Peyer's patch (tissue), 4 donors: ENCODE measurements around the gene PARPBP. TPM values are rescaled to one million over a fixed set of nuclear protein-coding genes. Genes with fewer than 3 reads are reported as not detected.

Experiments
- DNase-seq, 3 donors: peaks; one replicate each; pipeline ENCODE4 v3.0.0-alpha.2; 2017 to 2019
- H3K27ac ChIP-seq, 4 donors: fragments of 200-600 bp; sonication (generic); one replicate each; pipeline ENCODE4 v1.5.1; 2016 to 2019
- H3K27me3 ChIP-seq, 2 donors: fragments of 200-600 bp; sonication (generic); one replicate each; pipeline ENCODE4 v1.5.1; 2019
- H3K36me3 ChIP-seq, 3 donors: fragments of 200-600 bp; sonication (generic); one replicate each; pipeline ENCODE4 v1.5.1; 2016 to 2019
- H3K4me1 ChIP-seq, 4 donors: fragments of 200-600 bp; sonication (generic); one replicate each; pipeline ENCODE4 v1.5.1; 2016 to 2019
- H3K4me3 ChIP-seq, 4 donors: fragments of 200-600 bp; sonication (generic); 1 replicate in 3 of 4; 2 replicates in 1 of 4; pipeline ENCODE4 v1.5.1; 2016 to 2019; ENCODE audit warnings: mild to moderate bottlenecking in 1 of 4
- H3K9me3 ChIP-seq, 4 donors: fragments of 200-600 bp; sonication (generic); one replicate each; pipeline ENCODE4 v1.5.1; 2016 to 2019; ENCODE audit warnings: mild to moderate bottlenecking in 1 of 4
- POLR2A ChIP-seq, 2 donors: fragments of 450-650 bp; IDR thresholded peaks; one replicate each; pipeline ENCODE4 v1.5.1; 2017; ENCODE audit warnings: antibody characterized with exemption in 2 of 2, mild to moderate bottlenecking in 2 of 2, moderate library complexity in 2 of 2
- total RNA-seq, 4 donors: library from RNA; depleted of rRNA; stranded (reverse); fragments of >200 nt; gene quantifications; one replicate each; pipeline ENCODE4 v1.1.0, GENCODE V29; 2016
- TF ChIP-seq, protein P1 (sequence below), 6 experiments: fragments of 450-650 bp in 4 of 6; fragments of 200-600 bp in 2 of 6; sonication (generic) in 1 of 6; IDR thresholded peaks; one replicate each; pipeline ENCODE4 v1.5.1; 2017 to 2019; ENCODE audit warnings: antibody characterized with exemption in 6 of 6, mild to moderate bottlenecking in 3 of 6, moderate library complexity in 1 of 6

Gene PARPBP
- total RNA-seq, 4 donors from 2014 or later, result 2.6 to 4.2 (median 3.5) TPM

DNA sequence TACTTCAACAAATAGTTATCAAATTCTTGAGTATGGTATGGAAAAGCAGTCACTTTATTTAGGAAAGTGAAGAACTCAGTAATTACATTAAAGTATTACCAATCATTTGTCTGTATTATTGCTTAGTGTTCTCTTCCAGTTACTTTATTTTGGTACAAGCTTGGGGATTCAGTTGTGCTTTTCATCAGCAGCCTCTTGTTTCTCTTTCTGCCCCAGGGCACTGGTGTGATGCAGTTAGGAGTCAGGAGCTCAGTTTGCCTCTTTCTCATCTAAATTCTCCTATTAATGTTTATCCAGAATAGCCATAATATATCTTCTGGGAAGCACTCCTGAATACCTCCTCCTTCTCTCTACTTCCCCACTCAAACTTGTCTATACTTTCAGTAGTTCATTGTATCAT is 52.0 kb downstream of the PARPBP start:
- H3K27me3 ChIP-seq, result no peaks in the 10 kb centered on the region
- no peak for TF ChIP-seq POLR2A (IDR thresholded peaks at IDR 0.05)
- TF ChIP-seq, protein P1, sequence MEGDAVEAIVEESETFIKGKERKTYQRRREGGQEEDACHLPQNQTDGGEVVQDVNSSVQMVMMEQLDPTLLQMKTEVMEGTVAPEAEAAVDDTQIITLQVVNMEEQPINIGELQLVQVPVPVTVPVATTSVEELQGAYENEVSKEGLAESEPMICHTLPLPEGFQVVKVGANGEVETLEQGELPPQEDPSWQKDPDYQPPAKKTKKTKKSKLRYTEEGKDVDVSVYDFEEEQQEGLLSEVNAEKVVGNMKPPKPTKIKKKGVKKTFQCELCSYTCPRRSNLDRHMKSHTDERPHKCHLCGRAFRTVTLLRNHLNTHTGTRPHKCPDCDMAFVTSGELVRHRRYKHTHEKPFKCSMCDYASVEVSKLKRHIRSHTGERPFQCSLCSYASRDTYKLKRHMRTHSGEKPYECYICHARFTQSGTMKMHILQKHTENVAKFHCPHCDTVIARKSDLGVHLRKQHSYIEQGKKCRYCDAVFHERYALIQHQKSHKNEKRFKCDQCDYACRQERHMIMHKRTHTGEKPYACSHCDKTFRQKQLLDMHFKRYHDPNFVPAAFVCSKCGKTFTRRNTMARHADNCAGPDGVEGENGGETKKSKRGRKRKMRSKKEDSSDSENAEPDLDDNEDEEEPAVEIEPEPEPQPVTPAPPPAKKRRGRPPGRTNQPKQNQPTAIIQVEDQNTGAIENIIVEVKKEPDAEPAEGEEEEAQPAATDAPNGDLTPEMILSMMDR (IDR thresholded peaks at IDR 0.05), result no peak
- H3K4me3 ChIP-seq, result no peak overlapping the region
- H3K36me3 ChIP-seq, result no peaks in the 10 kb centered on the region
- no peaks in the 10 kb centered on the region for H3K9me3 ChIP-seq
- H3K4me1 ChIP-seq, result no peaks in the 10 kb centered on the region
- no peak for DNase-seq
- no peak overlapping the region for H3K27ac ChIP-seq

DNA sequence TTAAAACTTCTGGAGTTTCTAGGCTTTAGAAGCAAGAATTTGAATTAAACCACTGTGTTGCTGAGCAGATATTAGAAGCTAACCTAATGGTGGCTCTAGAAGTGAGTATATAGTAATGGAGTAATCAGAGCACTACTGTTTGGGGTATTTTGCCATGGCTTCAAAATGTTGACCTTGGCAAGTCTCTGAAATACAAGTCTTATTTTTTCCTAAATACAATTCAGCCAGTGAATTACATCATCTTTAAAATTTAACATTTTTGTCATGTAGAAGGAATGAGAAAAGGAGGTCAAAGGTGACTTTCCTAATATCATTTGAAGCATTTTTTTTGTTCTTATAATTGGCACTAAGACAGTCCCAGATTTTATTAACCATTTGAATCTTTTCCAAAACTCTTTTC is 52.5 kb downstream of the PARPBP start:
- Histone ChIP-seq H3K36me3 (no peaks in the 10 kb centered on the region), H3K4me1 (no peaks in the 10 kb centered on the region), H3K27ac (no peak overlapping the region), H3K9me3 (no peaks in the 10 kb centered on the region), H3K27me3 (no peaks in the 10 kb centered on the region), H3K4me3 (no peak overlapping the region)
- DNase-seq, result no peak
- TF ChIP-seq, protein P1 (IDR thresholded peaks at IDR 0.05), result no peak
- no peak for TF ChIP-seq POLR2A (IDR thresholded peaks at IDR 0.05)

DNA sequence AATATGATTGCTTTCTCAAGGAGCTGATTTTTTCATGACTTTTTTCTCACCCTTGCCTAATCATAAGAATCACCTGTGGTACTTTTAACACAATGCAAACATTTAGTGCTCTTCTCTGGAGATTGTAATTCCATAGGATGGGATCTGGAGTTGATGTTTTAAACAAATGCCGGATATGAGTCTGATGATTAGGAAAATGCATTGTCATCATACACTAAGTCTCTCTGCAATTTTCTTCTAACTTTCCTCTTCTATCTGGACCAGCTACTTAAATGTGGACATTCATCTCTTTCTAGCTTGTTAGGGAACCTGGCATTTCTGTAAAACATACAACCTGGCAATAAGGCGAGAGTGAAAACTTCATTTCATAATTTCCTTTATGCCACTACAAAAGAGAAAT is 54.1 kb downstream of the PARPBP start:
- Histone ChIP-seq H3K36me3 (no peaks in the 10 kb centered on the region), H3K4me1 (no peaks in the 10 kb centered on the region), H3K4me3 (no peak overlapping the region), H3K27ac (no peak overlapping the region), H3K27me3 (no peaks in the 10 kb centered on the region), H3K9me3 (no peaks in the 10 kb centered on the region)
- TF ChIP-seq, protein P1 (IDR thresholded peaks at IDR 0.05), result no peak
- DNase-seq, result no peak

DNA sequence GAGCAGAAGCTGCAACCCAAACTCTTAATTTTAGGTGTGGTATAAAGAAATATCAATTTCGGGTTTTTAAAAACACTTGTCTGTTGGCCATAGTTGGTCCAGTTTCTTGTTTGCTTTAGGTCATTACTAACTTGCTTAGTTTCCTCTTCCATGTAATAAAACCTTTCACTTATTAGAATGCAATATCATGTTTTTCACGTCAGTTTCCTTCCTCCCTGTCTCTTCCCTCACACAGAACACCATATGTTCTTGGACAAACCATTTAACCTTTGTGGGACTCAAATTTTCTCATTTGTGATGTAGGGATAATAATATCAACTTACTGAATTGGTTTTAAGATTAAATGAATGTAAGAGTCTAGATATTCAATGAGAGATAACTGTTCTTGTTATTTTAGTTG is 54.8 kb downstream of the PARPBP start:
- Histone ChIP-seq H3K27me3 (no peaks in the 10 kb centered on the region), H3K9me3 (no peaks in the 10 kb centered on the region), H3K27ac (no peak overlapping the region), H3K36me3 (no peaks in the 10 kb centered on the region), H3K4me3 (no peak overlapping the region), H3K4me1 (no peaks in the 10 kb centered on the region)
- TF ChIP-seq POLR2A (IDR thresholded peaks at IDR 0.05), result no peak
- DNase-seq, result no peak

DNA sequence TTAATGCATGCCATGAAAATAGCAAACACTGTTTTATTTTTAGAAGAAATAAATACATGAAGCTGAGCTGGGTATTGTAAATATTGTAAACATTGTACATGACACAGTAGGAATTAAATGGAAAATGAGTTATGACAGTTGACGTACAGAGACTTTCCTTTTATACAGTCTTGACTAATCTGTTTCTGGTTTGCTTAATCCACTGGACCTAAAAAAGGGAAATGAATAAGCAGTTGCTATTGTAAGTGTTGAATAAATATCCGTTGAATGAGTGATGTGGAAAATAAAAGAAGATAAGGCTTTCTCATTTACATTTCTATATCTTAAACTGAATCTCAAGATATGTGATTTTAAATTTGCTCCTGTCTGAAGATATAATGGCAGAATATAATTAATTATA is 62.7 kb downstream of the PARPBP start:
- H3K36me3 ChIP-seq, result no peaks in the 10 kb centered on the region
- DNase-seq, result no peak
- H3K9me3 ChIP-seq, result no peaks in the 10 kb centered on the region
- H3K4me1 ChIP-seq, result no peaks in the 10 kb centered on the region
- TF ChIP-seq POLR2A (IDR thresholded peaks at IDR 0.05), result no peak
- TF ChIP-seq, protein P1 (IDR thresholded peaks at IDR 0.05), result no peak
- H3K27me3 ChIP-seq, result no peaks in the 10 kb centered on the region
- H3K4me3 ChIP-seq, result no peak overlapping the region
- no peak overlapping the region for H3K27ac ChIP-seq

DNA sequence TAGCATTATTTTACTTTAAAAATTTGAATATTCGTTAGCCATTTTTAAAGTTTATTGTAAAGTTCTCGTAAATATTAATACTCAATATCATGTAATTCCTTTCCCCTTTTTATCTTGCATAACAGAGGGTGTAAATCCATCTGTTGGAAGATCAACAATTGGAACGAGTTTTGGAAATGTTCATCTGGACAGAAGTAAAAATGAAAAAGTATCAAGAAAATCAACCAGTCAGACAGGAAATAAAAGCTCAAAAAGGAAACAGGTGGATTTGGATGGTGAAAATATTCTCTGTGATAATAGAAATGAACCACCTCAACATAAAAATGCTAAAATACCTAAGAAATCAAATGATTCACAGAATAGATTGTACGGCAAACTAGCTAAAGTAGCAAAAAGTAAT is 75.8 kb downstream of the PARPBP start:
- no peak for DNase-seq
- Histone ChIP-seq H3K9me3 (no peaks in the 10 kb centered on the region), H3K36me3 (no peaks in the 10 kb centered on the region), H3K4me3 (no peak overlapping the region), H3K27ac (no peak overlapping the region), H3K4me1 (no peaks in the 10 kb centered on the region), H3K27me3 (no peaks in the 10 kb centered on the region)
- TF ChIP-seq, protein P1 (IDR thresholded peaks at IDR 0.05), result no peak
- no peak for TF ChIP-seq POLR2A (IDR thresholded peaks at IDR 0.05)
